HG03280 (cell line): ENCODE measurements around the gene CRIP2.
A peak's percentile ranks its signal among the peaks of the same experiment; 100 is the strongest.

Experiments used
- ATAC-seq: cut with Tn5 transposase; IDR thresholded peaks from one replicate; pipeline ENCODE4 v1.9.1; 2021; ENCODE audit warnings: mild to moderate bottlenecking, moderate library complexity; ENCODE audit not compliant: unreplicated experiment

The CRIP2 gene

DNA sequence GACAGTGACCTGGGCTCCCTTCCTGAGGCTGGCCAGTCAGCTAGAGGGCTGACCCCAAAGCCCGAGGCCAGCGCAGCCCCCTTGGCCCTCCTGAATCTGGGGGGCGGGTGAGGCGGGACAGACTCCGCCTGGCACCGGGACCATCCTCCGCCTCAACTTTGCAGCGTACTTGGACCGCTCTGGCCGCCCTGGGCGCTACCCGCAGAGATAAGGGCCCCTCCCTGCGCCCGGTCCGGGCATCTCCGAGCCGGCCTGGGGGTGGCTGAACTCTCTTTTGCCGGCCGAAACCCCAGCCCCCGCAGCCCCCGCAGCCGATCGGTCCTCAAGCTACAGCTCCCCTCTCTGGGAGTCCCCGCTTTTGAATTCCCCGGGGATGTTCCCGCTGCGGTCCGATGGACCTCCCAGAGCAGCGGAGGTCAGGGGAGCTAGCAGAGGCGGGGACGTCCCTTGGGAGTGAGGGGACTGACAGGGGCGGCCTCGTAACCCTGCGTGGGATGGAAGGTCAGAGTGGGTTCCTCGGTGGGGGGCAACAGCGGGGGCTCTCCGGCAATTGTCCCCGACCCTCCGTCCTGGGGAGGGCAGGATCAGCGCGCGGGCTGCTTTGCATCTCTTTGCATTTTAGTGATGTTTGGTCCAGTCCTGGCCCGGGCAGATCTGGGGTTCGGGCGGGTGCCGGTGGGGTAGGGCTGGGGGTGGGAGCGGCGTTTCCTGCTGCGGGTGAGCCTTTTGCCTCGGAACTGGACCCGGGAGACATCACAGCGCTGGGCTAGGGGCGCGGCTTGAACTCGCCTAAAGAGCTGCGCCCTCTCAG is 11.7 kb downstream of the CRIP2 start, which contains the start of gene CRIP1:
CRIP1 (plus strand) TSS at position 724 of the 811 bp plus-strand sequence. CDS start 374 bp downstream, outside the sequence.
- ATAC-seq: no peak

DNA sequence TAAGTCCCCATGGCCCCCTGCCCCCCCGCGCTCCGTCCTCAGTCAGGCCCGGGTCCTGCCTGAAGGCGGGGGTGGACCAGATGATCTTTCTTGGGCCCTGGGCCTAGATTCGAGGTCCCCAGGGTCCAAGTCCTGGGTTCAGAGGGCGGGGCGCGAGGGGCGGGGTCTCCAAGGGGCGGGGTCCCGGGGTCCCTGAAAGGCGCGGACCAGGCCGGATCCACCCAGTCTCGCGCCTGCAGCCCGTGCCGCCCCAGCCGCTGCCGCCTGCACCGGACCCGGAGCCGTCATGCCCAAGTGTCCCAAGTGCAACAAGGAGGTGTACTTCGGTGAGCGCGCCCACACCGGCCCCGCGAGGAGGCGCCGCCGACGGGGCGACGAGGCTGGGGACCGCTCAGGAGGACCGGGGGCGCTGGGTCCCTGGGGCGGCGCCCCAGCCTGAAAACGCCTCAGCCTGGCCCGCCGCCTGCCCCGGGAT is 12.4 kb downstream of the CRIP2 start:
- ATAC-seq: no peak

DNA sequence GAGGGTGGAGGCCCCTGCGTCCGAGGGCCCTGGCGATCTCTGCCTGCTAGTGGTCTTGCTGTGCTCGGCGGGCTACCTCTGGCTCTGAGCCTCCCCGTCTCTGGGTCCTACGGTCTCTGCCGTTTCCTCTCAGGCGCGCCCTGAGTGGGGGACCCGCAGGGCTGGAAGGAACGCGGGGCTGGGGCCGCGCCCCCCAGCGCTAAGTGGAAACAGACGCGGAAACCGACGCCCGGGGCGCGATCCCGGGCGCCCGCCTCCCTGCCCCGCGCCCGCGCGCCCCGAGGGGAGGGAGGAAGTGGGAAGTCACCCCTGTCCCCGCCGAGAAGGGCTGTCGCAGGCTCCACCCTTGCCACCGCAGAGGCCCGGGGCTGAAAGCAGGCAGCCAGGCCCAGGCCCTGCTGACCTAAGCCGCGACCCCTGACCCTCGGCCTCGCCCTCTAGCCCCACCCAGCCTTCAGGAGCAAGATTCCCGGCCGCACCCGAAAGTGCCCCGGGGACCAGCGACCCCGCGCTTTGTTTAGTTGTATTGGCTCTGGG is 12.9 kb downstream of the CRIP2 start:
- ATAC-seq: no peak

GRCh38 chr14:105487986-105488777 is 13.6 kb downstream of the CRIP2 start:
- ATAC-seq: no peak

DNA sequence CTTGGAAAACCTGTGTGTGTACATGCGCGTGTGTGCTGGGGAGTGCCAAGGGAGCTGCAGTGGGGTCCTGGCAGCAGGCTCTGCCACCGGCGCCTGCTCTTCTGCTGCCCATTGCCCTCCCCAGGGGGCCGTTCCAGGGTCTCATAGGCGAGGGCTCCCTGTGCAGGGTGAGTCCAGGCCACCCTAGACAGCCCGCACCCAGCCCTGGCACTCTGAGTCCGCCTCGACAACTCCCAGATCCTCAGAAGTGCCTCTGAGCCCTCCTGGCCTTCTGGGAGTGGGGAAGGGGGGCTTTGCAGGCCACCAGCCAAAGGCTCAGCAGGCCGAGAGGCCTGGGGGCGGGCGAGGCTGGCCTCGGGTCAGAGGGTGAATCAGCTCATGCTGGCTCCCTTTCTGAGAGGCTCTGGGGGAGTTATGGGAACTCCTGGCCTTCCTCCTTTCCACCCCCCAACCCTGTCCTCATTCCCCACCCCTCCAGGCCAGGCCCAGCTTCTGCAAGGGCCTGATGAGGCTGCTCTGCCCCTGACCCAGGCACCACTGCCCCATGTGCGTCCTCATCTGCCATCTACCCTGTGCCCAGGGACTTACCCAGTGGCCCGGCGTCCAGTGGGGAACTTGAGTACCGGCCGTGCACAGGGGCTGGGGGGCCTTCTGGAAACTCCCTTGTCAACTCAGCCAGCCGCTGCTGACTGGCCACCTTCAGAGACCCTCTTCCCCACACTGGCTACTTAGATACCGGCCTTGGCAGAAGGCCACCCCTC is 14.3 kb downstream of the CRIP2 start:
- ATAC-seq: no peak

- ATAC-seq: no peak
These were observed 15.1 kb downstream of the CRIP2 start for GRCh38 chr14:105489542-105490266.

GRCh38 chr14:105490267-105490571 is 15.6 kb downstream of the CRIP2 start:
- peak; percentile 0 for ATAC-seq

- ATAC-seq: peak; percentile 67
These were observed 16.1 kb downstream of the CRIP2 start, which contains the start of gene TEDC1 for GRCh38 chr14:105490572-105491365. TSS of gene TEDC1 (plus strand) at chr14:105491246. CDS start at chr14:105491376, 130 bp downstream.

DNA sequence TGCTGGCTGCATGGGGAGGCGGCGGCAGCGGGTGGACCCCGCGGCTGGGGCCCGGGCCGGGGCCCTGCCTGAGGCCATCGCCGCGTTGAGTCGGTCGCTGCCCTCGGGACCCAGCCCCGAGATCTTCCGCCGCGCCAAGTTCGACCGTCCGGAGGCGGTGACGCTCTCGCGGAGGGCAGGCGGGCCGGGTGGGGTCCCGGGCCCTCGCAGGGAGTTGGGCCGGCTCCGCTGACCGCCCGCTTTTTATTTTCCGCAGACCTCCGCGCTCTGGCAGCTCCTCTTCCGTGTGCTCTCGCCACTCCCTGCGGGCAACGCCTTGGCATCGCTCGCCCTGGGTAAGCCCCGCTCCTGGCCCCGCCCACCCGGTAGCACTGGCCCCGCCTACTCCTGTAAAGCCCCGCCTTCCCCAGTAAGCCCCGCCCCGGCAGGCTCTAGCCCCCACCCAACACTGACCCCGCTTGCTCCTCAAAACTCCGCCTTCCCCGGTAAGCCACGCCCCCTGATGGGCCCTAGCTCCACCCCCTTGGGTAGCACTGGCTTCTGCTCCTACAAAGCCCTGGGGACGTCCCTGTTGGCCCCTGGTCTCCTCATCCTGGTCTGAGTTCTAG is 16.8 kb downstream of the CRIP2 start:
- ATAC-seq: peak; percentile 10

DNA sequence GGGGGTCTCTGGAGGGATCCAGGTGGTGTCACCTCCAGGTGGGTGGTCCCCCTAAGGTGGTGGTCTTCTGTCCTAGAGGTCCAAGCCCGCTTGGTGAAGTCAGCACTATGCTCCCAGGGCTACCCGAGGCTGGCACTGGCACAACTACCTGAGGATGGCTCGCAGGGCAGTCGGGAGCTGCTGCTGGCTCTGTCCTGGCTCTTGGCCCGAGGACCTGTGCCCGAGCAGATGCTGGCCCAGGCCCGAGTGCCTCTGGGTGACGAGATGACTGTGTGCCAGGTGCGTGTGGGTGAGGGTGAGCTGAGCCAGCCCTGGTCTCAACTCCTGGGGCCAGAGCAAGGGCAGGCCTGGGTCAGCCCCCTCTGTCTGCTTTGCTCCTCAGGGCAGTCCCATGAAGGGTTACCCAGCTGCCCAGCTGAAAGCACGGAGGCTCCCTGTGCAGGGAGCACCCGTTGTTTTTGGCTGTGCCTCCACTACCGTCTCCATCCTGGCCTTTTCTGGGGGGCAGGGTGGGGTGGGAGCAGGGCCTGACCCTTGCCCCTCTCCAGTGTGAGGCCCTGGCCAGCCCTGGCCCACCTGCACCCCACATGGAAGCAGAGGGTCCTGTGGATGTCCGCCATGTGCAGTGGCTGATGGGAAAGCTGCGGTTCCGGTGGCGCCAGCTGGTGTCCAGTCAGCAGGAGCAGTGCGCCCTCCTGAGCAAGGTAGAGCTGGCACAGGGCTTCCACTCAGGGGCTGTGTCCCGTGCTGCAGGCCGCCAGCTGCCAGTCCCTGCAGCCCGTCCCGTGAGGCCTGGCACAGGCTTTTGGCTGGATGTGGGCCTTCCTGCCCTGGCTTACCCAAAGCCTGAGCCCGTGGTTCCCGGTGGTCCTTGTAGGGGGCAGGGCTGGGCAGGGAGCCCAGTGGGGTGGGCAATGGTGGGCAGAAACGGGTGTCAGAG is 17.7 kb downstream of the CRIP2 start:
- no peak for ATAC-seq

DNA sequence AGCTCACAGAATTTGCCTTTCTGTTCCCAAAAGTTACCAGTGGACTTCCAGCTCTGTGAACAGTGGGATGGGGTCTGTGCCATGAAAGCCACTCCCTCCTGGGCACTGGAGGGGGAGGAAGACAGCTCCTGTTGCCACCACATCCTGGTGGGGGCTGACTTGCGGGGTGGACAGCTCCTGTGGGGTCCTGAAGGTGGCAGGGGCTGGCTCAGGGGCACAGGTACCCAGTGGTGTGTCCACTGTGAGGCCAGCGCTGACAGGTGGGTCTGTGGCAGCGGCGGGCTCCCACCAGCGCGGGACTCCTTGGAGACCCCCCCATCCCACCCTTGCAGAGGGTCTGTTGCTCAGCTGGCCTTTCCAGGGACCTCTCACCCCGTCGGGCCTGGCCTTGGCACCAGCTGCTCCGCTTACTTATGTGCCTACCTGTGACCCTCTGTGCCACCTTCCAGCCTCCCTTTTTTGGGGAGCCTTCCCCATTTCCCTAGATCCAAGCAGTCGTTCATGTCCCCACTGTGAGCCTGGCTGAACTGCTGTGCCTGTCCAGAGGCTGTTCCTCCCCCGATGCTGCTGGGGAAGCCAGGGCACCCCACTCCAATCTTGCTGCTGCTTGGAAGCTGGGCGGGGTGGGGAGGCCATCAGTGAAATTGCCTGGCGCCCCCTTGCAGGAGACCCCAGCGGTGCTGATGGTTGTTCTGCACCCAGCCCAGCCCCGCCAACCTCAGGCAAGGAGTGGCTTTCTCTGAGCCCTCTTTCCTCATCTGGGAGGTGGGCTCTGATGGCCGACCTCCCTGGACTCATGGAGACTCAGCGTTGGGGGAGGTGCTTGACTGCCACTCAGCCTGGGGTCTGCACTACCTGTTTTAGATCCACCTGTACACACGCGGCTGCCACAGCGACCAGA is 18.6 kb downstream of the CRIP2 start:
- no peak for ATAC-seq

- ATAC-seq: no peak
These were observed 19.4 kb downstream of the CRIP2 start for GRCh38 chr14:105493921-105494605.

- no peak for ATAC-seq
These were observed 19.9 kb downstream of the CRIP2 start for GRCh38 chr14:105494606-105494929.

- ATAC-seq: no peak
These were observed 20.7 kb downstream of the CRIP2 start for GRCh38 chr14:105495101-105495989.

DNA sequence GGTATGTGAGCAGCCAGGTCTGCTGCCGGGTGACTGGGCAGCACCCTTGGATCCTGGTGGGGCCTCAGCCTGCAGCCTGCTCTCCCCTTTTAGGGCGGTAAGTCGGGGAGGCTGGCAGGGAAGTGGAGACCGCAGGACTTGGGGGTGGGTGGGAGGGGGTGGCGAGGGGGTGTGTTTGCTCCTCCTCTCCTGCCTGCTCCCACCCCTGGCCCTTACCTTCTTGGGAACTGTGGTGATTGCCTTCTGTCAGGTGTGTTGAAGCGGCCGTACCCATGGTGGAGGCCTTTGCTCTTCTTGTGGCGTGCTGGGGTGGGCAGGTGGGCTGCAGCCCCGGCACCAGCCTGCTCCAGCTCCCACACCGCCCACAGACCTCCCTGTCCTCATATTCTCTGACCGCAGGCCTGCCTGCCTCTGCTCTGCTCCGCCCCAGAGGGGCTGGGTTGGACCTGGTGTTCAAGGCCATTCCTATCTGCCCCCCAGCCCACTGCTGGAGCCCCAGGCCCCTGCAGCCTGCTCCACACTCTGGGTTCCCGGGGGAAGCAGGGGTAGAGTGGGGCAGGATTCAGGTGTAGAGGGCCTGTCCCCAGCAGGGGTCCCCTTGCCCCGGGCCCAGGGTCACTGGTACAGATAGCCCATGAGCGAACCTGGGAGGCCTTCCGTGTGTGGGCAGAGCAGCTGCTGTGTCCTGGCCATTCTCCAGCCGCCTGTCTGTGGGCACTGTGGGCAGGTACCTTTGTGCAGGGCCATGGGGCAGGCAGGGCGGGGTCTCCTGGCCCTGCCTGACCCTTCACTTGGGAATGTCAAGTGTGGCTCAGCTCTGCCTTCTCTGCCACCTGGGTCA is 21.6 kb downstream of the CRIP2 start:
- no peak for ATAC-seq
